ENCODE measurements around the gene SDCBP2. TPM values are rescaled to one million over a fixed set of nuclear protein-coding genes. Genes with fewer than 3 reads are reported as not detected.

SDCBP2 gene
- total RNA-seq, 1 donor from 2014 or later, result 10.9 TPM

DNA sequence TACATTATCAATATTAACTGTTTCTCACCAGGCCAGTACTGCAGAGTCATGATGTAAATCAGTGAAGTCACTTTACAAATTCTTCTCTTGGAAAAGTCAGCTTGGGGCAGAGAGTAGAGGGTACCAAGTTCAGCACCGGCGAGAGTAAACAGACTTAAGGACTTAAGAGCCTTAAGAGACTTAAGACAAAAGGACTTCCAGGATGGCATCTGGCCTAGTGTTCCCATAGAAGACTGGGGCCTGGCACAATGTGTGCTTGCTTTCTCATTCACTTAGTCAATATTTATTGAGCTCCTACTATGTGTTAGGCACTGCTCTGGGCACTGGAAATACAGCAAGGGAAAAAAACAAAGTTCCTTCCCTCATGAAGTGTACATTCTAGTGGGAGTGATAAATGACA lies 64.2 kb downstream of the SDCBP2 start:
- DNase-seq, result no peak
- H3K4me3 ChIP-seq, result no peak overlapping the region
- intact Hi-C loops (cut with DNase I), result no loop called here
- H3K4me1 ChIP-seq, result peaks cover 11% of the 10 kb centered on the region
- H3K27me3 ChIP-seq, result no peaks in the 10 kb centered on the region
- no peak overlapping the region for H3K27ac ChIP-seq
- peak; percentile 45 for ATAC-seq
- H3K9me3 ChIP-seq, result no peaks in the 10 kb centered on the region
- H3K36me3 ChIP-seq, result no peaks in the 10 kb centered on the region
- TF ChIP-seq, protein P1, sequence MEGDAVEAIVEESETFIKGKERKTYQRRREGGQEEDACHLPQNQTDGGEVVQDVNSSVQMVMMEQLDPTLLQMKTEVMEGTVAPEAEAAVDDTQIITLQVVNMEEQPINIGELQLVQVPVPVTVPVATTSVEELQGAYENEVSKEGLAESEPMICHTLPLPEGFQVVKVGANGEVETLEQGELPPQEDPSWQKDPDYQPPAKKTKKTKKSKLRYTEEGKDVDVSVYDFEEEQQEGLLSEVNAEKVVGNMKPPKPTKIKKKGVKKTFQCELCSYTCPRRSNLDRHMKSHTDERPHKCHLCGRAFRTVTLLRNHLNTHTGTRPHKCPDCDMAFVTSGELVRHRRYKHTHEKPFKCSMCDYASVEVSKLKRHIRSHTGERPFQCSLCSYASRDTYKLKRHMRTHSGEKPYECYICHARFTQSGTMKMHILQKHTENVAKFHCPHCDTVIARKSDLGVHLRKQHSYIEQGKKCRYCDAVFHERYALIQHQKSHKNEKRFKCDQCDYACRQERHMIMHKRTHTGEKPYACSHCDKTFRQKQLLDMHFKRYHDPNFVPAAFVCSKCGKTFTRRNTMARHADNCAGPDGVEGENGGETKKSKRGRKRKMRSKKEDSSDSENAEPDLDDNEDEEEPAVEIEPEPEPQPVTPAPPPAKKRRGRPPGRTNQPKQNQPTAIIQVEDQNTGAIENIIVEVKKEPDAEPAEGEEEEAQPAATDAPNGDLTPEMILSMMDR (IDR thresholded peaks at IDR 0.05), result no peak

DNA sequence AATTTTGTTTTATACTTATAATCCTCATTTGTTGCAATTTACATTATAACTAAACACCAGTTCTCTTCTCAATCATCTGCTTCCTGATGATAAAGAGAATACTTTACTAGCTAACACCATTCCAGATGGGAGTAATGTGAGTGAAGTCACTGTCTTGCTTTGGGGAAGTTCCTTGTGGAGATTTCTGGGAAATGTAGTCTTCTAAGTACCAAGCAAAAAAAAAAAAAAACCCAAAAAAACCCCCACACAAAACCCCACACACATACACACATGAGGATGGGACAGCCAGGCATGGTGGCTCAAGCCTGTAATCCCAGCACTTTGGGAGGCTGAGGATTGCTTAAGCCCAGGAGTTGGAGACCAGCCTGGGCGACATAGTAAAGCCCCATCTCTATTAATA lies 65.1 kb downstream of the SDCBP2 start:
- TF ChIP-seq, protein P1 (IDR thresholded peaks at IDR 0.05), result no peak
- intact Hi-C loops (cut with DNase I), result no loop called here

More for the DNA sequence above, 65.1 kb downstream of the SDCBP2 start:
- Histone ChIP-seq H3K27ac (no peak overlapping the region), H3K27me3 (no peaks in the 10 kb centered on the region), H3K4me3 (no peak overlapping the region), H3K36me3 (no peaks in the 10 kb centered on the region), H3K4me1 (peaks cover 11% of the 10 kb centered on the region), H3K9me3 (no peaks in the 10 kb centered on the region)
- DNase-seq (no peak), ATAC-seq (no peak)

Other genes starting within 250 kb of the SDCBP2 start
- 133 TPM for gene PSMF1, start 210.5 kb downstream of the SDCBP2 start, total RNA-seq
- gene TMEM74B, start 144.2 kb downstream of the SDCBP2 start, total RNA-seq, result 6.1 TPM
- gene C20orf202, start 125.7 kb downstream of the SDCBP2 start, total RNA-seq, result 0.64 TPM
- not detected for gene RAD21L1, start 103.1 kb downstream of the SDCBP2 start, total RNA-seq
- gene SNPH, start 62.8 kb downstream of the SDCBP2 start, total RNA-seq, result 4.3 TPM
- 266 TPM for gene FKBP1A, start 63.9 kb upstream of the SDCBP2 start, total RNA-seq
- gene NSFL1C, start 137.7 kb upstream of the SDCBP2 start, total RNA-seq, result 73.4 TPM
- 14.3 TPM for gene SIRPB2, start 162.3 kb upstream of the SDCBP2 start, total RNA-seq
- gene SIRPD, start 228.6 kb upstream of the SDCBP2 start, total RNA-seq, result 0.78 TPM

All from upper lobe of right lung (tissue), 1 donor.